H1 (cell line): ENCODE data around the gene GSX1.

Experiments
- BRCA1 ChIP-seq: IDR thresholded peaks from 2 replicates; pipeline ENCODE4 v1.6.1; 2012; ENCODE audit warnings: low read depth, low read length, improper control_type of control experiment
- CEBPB ChIP-seq: IDR thresholded peaks from 2 replicates; pipeline ENCODE4 v1.6.1; 2012; ENCODE audit warnings: low read depth, low read length
- JUN ChIP-seq: IDR thresholded peaks from 2 replicates; pipeline ENCODE4 v1.6.1; 2011; ENCODE audit warnings: low read depth, mild to moderate bottlenecking, improper control_type of control experiment, low read length
- NANOG ChIP-seq: IDR thresholded peaks from 2 replicates; pipeline ENCODE4 v1.6.1; 2011; ENCODE audit warnings: low read length, low read depth, mild to moderate bottlenecking, inconsistent platforms; ENCODE audit not compliant: insufficient read depth, poor library complexity, severe bottlenecking
- RFX5 ChIP-seq: IDR thresholded peaks from 2 replicates; pipeline ENCODE4 v1.6.1; 2011; ENCODE audit warnings: low read depth, low read length, improper control_type of control experiment, borderline replicate concordance
- SIX5 ChIP-seq: IDR thresholded peaks from 2 replicates; pipeline ENCODE4 v1.6.1; 2011; ENCODE audit warnings: mild to moderate bottlenecking, low read depth, low read length
- TCF12 ChIP-seq: IDR thresholded peaks from 2 replicates; pipeline ENCODE4 v1.6.1; 2011; ENCODE audit warnings: low read depth, mild to moderate bottlenecking, low read length
- USF2 ChIP-seq: IDR thresholded peaks from 2 replicates; pipeline ENCODE4 v1.6.1; 2011; ENCODE audit warnings: low read length, improper control_type of control experiment
- TF ChIP-seq, protein P1 (sequence below), 3 experiments: IDR thresholded peaks; 1 replicate in 2 of 3; 2 replicates in 1 of 3; pipeline versions ENCODE4 v1.5.1 to v1.6.1; 2011; ENCODE audit warnings: low read length in 3 of 3, mild to moderate bottlenecking in 3 of 3, inconsistent platforms in 2 of 3, low read depth in 1 of 3, moderate library complexity in 1 of 3; ENCODE audit not compliant: insufficient read depth in 1 of 3; ENCODE audit errors: control extremely low read depth in 1 of 3
- TF ChIP-seq, protein P2 (sequence below): IDR thresholded peaks from 2 replicates; pipeline ENCODE4 v1.6.1; 2012; ENCODE audit warnings: inconsistent platforms

GRCh38 chr13:27794921-27795717 is 2.8 kb downstream of the GSX1 start:
- TF ChIP-seq, protein P1, sequence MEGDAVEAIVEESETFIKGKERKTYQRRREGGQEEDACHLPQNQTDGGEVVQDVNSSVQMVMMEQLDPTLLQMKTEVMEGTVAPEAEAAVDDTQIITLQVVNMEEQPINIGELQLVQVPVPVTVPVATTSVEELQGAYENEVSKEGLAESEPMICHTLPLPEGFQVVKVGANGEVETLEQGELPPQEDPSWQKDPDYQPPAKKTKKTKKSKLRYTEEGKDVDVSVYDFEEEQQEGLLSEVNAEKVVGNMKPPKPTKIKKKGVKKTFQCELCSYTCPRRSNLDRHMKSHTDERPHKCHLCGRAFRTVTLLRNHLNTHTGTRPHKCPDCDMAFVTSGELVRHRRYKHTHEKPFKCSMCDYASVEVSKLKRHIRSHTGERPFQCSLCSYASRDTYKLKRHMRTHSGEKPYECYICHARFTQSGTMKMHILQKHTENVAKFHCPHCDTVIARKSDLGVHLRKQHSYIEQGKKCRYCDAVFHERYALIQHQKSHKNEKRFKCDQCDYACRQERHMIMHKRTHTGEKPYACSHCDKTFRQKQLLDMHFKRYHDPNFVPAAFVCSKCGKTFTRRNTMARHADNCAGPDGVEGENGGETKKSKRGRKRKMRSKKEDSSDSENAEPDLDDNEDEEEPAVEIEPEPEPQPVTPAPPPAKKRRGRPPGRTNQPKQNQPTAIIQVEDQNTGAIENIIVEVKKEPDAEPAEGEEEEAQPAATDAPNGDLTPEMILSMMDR (IDR thresholded peaks at IDR 0.05; ENCODE audit: control extremely low read depth in 1 of 3, insufficient read depth in 1 of 3, low read depth in 1 of 3, low read length in 3 of 3) = no peak
- TF ChIP-seq CEBPB (no peak), USF2 (no peak), SIX5 (no peak), RFX5 (no peak), BRCA1 (no peak), NANOG (no peak), JUN (no peak), TCF12 (no peak)
- TF ChIP-seq, protein P2, sequence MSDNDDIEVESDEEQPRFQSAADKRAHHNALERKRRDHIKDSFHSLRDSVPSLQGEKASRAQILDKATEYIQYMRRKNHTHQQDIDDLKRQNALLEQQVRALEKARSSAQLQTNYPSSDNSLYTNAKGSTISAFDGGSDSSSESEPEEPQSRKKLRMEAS = peak; percentile 42; the same call in 1 of the 2 replicates
